Measurements from ENCODE around the gene ARHGEF6. TPM values are rescaled to one million over a fixed set of nuclear protein-coding genes. Genes with fewer than 3 reads are reported as not detected.

The ARHGEF6 gene
- polyA plus RNA-seq, 1 donor from 2014 or later: 1.8 TPM

- H3K9me3 ChIP-seq (ENCODE audit: low read length): no peaks in the 10 kb centered on the region
- H3K4me3 ChIP-seq (ENCODE audit: low read length): no peak overlapping the region
- no peaks in the 10 kb centered on the region for H3K9me2 ChIP-seq (ENCODE audit: insufficient read depth, low read length)
- H3F3A ChIP-seq (ENCODE audit: insufficient read depth, low read length, poor library complexity, severe bottlenecking): no peaks in the 10 kb centered on the region
- H3K79me2 ChIP-seq (replicated peaks; ENCODE audit: insufficient read depth, low read length): no peaks in the 10 kb centered on the region
- no peak overlapping the region for H3K4me2 ChIP-seq (ENCODE audit: low read length)
- H3K9ac ChIP-seq (ENCODE audit: low read length): no peak overlapping the region
- no peak overlapping the region for H3K27ac ChIP-seq (ENCODE audit: low read length)
- H4K20me1 ChIP-seq (ENCODE audit: insufficient read depth): no peaks in the 10 kb centered on the region
- H2AFZ ChIP-seq (ENCODE audit: low read depth, low read length): no peak overlapping the region
- TF ChIP-seq TAF1 (IDR thresholded peaks at IDR 0.05; ENCODE audit: low read depth) (no peak), CTCF (IDR thresholded peaks at IDR 0.05; ENCODE audit: poor library complexity, severe bottlenecking) (no peak), POLR2AphosphoS5 (IDR thresholded peaks at IDR 0.05) (no peak), RAD21 (conservative IDR thresholded peaks at IDR 0.05) (no peak), EP300 (conservative IDR thresholded peaks at IDR 0.05; ENCODE audit: poor library complexity, severe bottlenecking) (no peak), MXI1 (conservative IDR thresholded peaks at IDR 0.05; ENCODE audit: poor library complexity, severe bottlenecking) (no peak), SMC3 (conservative IDR thresholded peaks at IDR 0.05; ENCODE audit: poor library complexity) (no peak), EZH2 (IDR thresholded peaks at IDR 0.05; ENCODE audit: borderline replicate concordance, insufficient read depth, low read length, poor library complexity, severe bottlenecking) (no peak)
- TF ChIP-seq, protein P1, sequence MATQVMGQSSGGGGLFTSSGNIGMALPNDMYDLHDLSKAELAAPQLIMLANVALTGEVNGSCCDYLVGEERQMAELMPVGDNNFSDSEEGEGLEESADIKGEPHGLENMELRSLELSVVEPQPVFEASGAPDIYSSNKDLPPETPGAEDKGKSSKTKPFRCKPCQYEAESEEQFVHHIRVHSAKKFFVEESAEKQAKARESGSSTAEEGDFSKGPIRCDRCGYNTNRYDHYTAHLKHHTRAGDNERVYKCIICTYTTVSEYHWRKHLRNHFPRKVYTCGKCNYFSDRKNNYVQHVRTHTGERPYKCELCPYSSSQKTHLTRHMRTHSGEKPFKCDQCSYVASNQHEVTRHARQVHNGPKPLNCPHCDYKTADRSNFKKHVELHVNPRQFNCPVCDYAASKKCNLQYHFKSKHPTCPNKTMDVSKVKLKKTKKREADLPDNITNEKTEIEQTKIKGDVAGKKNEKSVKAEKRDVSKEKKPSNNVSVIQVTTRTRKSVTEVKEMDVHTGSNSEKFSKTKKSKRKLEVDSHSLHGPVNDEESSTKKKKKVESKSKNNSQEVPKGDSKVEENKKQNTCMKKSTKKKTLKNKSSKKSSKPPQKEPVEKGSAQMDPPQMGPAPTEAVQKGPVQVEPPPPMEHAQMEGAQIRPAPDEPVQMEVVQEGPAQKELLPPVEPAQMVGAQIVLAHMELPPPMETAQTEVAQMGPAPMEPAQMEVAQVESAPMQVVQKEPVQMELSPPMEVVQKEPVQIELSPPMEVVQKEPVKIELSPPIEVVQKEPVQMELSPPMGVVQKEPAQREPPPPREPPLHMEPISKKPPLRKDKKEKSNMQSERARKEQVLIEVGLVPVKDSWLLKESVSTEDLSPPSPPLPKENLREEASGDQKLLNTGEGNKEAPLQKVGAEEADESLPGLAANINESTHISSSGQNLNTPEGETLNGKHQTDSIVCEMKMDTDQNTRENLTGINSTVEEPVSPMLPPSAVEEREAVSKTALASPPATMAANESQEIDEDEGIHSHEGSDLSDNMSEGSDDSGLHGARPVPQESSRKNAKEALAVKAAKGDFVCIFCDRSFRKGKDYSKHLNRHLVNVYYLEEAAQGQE (IDR thresholded peaks at IDR 0.05; ENCODE audit: borderline replicate concordance): no peak
- H3K36me3 ChIP-seq (ENCODE audit: insufficient read depth, low read length): no peaks in the 10 kb centered on the region
- no peaks in the 10 kb centered on the region for H3K27me3 ChIP-seq (ENCODE audit: insufficient read depth, low read depth, low read length)
Measured at GRCh38 chrX:136814847-136815750, 34.4 kb upstream of the ARHGEF6 start.

DNA sequence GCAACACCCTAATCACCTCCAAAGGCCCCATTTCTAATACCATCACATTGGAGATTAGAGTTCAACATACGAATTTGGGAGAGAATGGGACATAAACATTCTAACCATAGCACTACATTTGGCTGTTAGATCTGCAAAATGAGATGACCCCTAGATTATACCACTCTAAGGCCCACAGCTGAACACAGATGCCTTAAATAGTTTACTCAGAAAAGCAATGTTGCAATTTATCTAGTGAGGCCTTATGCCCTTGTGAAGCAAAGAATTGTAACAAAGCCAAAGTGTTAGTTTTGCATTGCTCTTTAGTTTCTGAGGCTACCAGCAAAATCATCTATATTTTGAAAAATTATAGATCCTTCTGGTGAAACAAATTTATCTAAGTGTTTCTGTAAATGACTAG lies 31.6 kb upstream of the ARHGEF6 start:
- no peak overlapping the region for H3K9ac ChIP-seq (ENCODE audit: low read length)
- TF ChIP-seq RAD21 (conservative IDR thresholded peaks at IDR 0.05): no peak
- no peak for TF ChIP-seq CTCF (IDR thresholded peaks at IDR 0.05; ENCODE audit: poor library complexity, severe bottlenecking)
- TF ChIP-seq, protein P1 (IDR thresholded peaks at IDR 0.05; ENCODE audit: borderline replicate concordance): no peak
- TF ChIP-seq MXI1 (conservative IDR thresholded peaks at IDR 0.05; ENCODE audit: poor library complexity, severe bottlenecking): no peak
- no peak for TF ChIP-seq POLR2AphosphoS5 (IDR thresholded peaks at IDR 0.05)
- TF ChIP-seq EP300 (conservative IDR thresholded peaks at IDR 0.05; ENCODE audit: poor library complexity, severe bottlenecking): no peak
- no peak for TF ChIP-seq EZH2 (IDR thresholded peaks at IDR 0.05; ENCODE audit: borderline replicate concordance, insufficient read depth, low read length, poor library complexity, severe bottlenecking)
- TF ChIP-seq TAF1 (IDR thresholded peaks at IDR 0.05; ENCODE audit: low read depth): no peak
- no peak for TF ChIP-seq SMC3 (conservative IDR thresholded peaks at IDR 0.05; ENCODE audit: poor library complexity)
- no peaks in the 10 kb centered on the region for H3F3A ChIP-seq (ENCODE audit: insufficient read depth, low read length, poor library complexity, severe bottlenecking)
- no peaks in the 10 kb centered on the region for H3K27me3 ChIP-seq (ENCODE audit: insufficient read depth, low read depth, low read length)
- no peak overlapping the region for H3K4me2 ChIP-seq (ENCODE audit: low read length)
- H4K20me1 ChIP-seq (ENCODE audit: insufficient read depth): no peaks in the 10 kb centered on the region
- H3K9me2 ChIP-seq (ENCODE audit: insufficient read depth, low read length): no peaks in the 10 kb centered on the region
- H3K4me3 ChIP-seq (ENCODE audit: low read length): no peak overlapping the region
- H3K36me3 ChIP-seq (ENCODE audit: insufficient read depth, low read length): no peaks in the 10 kb centered on the region
- H3K27ac ChIP-seq (ENCODE audit: low read length): no peak overlapping the region
- no peak overlapping the region for H2AFZ ChIP-seq (ENCODE audit: low read depth, low read length)
- H3K9me3 ChIP-seq (ENCODE audit: low read length): no peaks in the 10 kb centered on the region
- no peaks in the 10 kb centered on the region for H3K79me2 ChIP-seq (replicated peaks; ENCODE audit: insufficient read depth, low read length)
